GM12864 (cell line): ENCODE measurements around the gene PPM1M.

Source experiments
- DNase-seq: peaks from one replicate; pipeline ENCODE4 v3.0.0-alpha.2; 2011; ENCODE audit warnings: low read depth
- H3K4me3 ChIP-seq: 2 replicates; pipeline ENCODE4 v1.5.1; 2011; ENCODE audit warnings: mild to moderate bottlenecking, low read depth, low read length, control low read depth
- TF ChIP-seq, protein P1 (sequence below): IDR thresholded peaks from 2 replicates; pipeline ENCODE4 v1.5.1; 2011; ENCODE audit warnings: low read depth, mild to moderate bottlenecking, moderate library complexity, low read length, control low read depth, inconsistent platforms; ENCODE audit errors: missing control alignments

The PPM1M gene

GRCh38 chr3:52208556-52208955 is 37.0 kb upstream of the PPM1M start:
- DNase-seq = no peak
- H3K4me3 ChIP-seq = no peak overlapping the region
- TF ChIP-seq, protein P1, sequence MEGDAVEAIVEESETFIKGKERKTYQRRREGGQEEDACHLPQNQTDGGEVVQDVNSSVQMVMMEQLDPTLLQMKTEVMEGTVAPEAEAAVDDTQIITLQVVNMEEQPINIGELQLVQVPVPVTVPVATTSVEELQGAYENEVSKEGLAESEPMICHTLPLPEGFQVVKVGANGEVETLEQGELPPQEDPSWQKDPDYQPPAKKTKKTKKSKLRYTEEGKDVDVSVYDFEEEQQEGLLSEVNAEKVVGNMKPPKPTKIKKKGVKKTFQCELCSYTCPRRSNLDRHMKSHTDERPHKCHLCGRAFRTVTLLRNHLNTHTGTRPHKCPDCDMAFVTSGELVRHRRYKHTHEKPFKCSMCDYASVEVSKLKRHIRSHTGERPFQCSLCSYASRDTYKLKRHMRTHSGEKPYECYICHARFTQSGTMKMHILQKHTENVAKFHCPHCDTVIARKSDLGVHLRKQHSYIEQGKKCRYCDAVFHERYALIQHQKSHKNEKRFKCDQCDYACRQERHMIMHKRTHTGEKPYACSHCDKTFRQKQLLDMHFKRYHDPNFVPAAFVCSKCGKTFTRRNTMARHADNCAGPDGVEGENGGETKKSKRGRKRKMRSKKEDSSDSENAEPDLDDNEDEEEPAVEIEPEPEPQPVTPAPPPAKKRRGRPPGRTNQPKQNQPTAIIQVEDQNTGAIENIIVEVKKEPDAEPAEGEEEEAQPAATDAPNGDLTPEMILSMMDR = no peak

- TF ChIP-seq, protein P1 = no peak
- H3K4me3 ChIP-seq = no peak overlapping the region
- DNase-seq = no peak
Measured at GRCh38 chr3:52210037-52210436, 35.5 kb upstream of the PPM1M start.

DNA sequence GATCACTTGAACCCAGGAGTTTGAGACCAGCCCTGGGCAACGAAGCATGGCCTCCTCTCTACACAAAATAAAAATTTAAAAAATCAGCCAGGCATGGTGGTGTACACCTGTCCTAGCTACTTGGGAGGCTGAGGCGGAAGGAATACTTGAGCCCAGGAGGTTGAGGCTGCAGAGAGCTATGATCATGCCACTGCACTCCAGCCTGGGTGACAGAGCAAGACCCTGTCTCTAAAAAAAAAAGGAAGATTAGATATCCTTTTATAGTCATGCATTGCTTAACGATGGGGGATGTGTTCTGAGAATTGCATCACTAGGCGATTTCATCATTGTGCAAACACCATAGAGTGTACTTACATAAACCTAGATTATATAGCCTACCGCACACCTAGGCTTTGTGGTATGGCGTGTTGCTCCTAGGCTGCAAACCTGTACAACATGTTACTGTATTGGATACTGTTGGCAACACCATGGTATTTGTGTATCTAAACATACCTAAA is 35.0 kb upstream of the PPM1M start:
- no peak overlapping the region for H3K4me3 ChIP-seq
- TF ChIP-seq, protein P1 = no peak
- no peak for DNase-seq

DNA sequence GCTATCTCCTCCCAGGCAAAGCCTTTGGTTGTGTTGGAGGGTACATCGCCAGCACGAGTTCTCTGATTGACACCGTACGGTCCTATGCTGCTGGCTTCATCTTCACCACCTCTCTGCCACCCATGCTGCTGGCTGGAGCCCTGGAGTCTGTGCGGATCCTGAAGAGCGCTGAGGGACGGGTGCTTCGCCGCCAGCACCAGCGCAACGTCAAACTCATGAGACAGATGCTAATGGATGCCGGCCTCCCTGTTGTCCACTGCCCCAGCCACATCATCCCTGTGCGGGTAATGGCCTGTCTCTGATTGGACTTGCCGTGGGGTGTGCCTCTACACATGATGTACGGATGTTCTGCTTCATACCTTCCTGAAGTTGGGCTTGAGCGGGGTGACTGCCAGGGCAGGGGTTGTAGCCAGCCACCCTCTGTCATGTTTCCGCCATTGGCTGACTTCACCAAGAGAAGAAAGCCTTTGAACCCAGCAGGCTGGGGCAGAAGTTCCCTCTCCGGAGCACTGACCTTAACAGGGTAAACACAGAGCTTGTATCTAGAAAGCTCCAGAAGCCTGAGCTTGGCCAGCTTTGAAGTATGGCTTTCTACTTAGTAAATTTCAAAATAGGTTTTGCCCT is 34.2 kb upstream of the PPM1M start:
- H3K4me3 ChIP-seq = no peak overlapping the region
- DNase-seq = no peak
- TF ChIP-seq, protein P1 = no peak

DNA sequence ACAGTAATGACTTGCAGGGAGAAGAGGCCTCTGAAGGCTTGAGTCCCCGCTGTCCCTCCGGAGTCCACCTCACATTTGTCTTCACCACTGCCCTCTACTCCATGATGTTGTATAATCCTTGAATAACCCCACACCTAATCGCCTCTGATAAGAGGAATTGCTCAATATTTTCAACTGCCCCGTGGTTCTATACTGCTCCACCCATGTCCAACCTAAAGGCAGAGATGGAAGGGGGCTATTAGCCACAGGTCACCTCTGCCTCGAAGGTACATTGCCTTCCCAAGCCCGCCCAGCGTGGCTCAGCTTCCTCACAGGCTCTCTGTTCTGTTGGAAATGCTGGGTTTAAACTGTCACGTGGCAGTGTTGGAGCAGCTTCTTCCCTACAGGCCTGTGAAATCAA is 32.6 kb upstream of the PPM1M start:
- no peak for DNase-seq
- no peak overlapping the region for H3K4me3 ChIP-seq
- TF ChIP-seq, protein P1 = no peak

GRCh38 chr3:52213901-52214300 is 31.7 kb upstream of the PPM1M start:
- no peak for DNase-seq
- TF ChIP-seq, protein P1 = no peak
- H3K4me3 ChIP-seq = no peak overlapping the region

DNA sequence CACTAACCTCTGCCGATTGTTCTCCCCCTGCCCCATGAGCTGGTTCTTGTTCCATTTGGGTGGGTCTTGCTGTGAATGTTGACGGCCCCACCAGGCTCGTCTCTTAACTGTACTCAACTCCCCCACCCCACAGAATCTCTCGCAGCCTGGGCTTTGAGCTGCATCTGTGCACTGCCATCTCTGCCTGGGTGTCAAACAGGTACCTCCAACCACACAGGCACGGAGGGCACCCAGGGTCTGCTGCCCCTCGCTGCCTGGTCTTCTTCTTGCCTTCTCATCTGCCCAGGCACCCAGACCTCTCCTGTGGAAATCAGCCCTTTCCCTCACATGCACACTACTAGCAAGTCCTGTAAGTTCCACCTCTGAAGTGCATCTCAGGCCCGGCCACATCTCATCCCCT is 30.2 kb upstream of the PPM1M start:
- no peak overlapping the region for H3K4me3 ChIP-seq
- DNase-seq = no peak
- TF ChIP-seq, protein P1 = no peak
